PC-3 (cell line): ENCODE measurements around the gene BAIAP2.

Source experiments
- EZH2 ChIP-seq: fragments of 300-600 bp; sonication (generic); IDR thresholded peaks from one replicate; pipeline ENCODE4 v1.6.1; 2017; ENCODE audit warnings: antibody characterized with exemption, mild to moderate bottlenecking, low read length; ENCODE audit not compliant: unreplicated experiment
- EZH2phosphoT487 ChIP-seq: fragments of 300-600 bp; sonication (generic); IDR thresholded peaks from 2 replicates; pipeline ENCODE4 v1.6.1; 2018; ENCODE audit warnings: mild to moderate bottlenecking, antibody characterized with exemption, low read length, borderline replicate concordance

- TF ChIP-seq EZH2phosphoT487 (no peak), EZH2 (no peak)
Measured at GRCh38 chr17:81137248-81137647, 102.3 kb downstream of the BAIAP2 start.
